Breast epithelium (tissue), 4 donors: Measurements from ENCODE around the gene TRIM15. TPM values are rescaled to one million over a fixed set of nuclear protein-coding genes. Genes with fewer than 3 reads are reported as not detected.
A peak's percentile ranks its signal among the peaks of the same experiment; 100 is the strongest.

ENCODE experiments used
- DNase-seq, 2 donors: peaks; one replicate each; pipeline ENCODE4 v3.0.0-alpha.2; 2019; ENCODE audit warnings: low spot score in 2 of 2
- H3K27ac ChIP-seq, 2 donors: fragments of 200-600 bp; sonication (generic) in 1 of 2; one replicate each; pipeline ENCODE4 v1.5.1; 2016 to 2019; ENCODE audit warnings: mild to moderate bottlenecking in 1 of 2
- H3K27me3 ChIP-seq, 2 donors: fragments of 200-600 bp; sonication (generic) in 1 of 2; one replicate each; pipeline versions ENCODE4 v1.5.1 to v1.6.0; 2017 to 2019; ENCODE audit warnings: control low read depth in 1 of 2, mild to moderate bottlenecking in 1 of 2
- H3K36me3 ChIP-seq: fragments of 200-600 bp; one replicate; pipeline ENCODE4 v1.5.1; 2019
- H3K4me1 ChIP-seq, 2 donors: fragments of 200-600 bp; sonication (generic); one replicate each; pipeline ENCODE4 v1.5.1; 2016 to 2019; ENCODE audit warnings: control low read depth in 1 of 2
- H3K4me3 ChIP-seq, 3 donors: fragments of 200-600 bp; sonication (generic); 1 replicate in 2 of 3; 2 replicates in 1 of 3; pipeline ENCODE4 v1.5.1; 2016 to 2019; ENCODE audit warnings: mild to moderate bottlenecking in 3 of 3, moderate library complexity in 2 of 3
- H3K9me3 ChIP-seq, 2 donors: fragments of 200-600 bp; sonication (generic) in 1 of 2; one replicate each; pipeline ENCODE4 v1.5.1; 2016 to 2019; ENCODE audit warnings: control low read depth in 1 of 2
- CTCF ChIP-seq, 3 donors: fragments of 450-650 bp; IDR thresholded peaks; one replicate each; pipeline ENCODE4 v1.5.1; 2016 to 2017; ENCODE audit warnings: antibody characterized with exemption in 3 of 3, mild to moderate bottlenecking in 3 of 3, moderate library complexity in 3 of 3
- POLR2A ChIP-seq: fragments of 450-650 bp; IDR thresholded peaks from one replicate; pipeline ENCODE4 v1.6.1; 2016; ENCODE audit warnings: antibody characterized with exemption, mild to moderate bottlenecking, moderate library complexity
- POLR2AphosphoS5 ChIP-seq, 3 donors: sonication (generic); formaldehyde crosslinking; IDR thresholded peaks; one replicate each; pipeline ENCODE4 v1.6.1; 2017; ENCODE audit warnings: antibody characterized with exemption in 3 of 3
- intact Hi-C: fragments of 100-400 bp; cut with DNase I; formaldehyde crosslinking; loops from one replicate; pipeline ENCODE4 v1.15.1; 2023; ENCODE audit warnings: low total_unique reads
- total RNA-seq, 3 donors: library from RNA; depleted of rRNA; stranded (reverse); fragments of >200 nt; gene quantifications; one replicate each; pipeline ENCODE4 v1.1.0, GENCODE V29; 2016

The TRIM15 gene
- total RNA-seq, 3 donors from 2014 or later, result 0.33 TPM; not detected in 2

DNA sequence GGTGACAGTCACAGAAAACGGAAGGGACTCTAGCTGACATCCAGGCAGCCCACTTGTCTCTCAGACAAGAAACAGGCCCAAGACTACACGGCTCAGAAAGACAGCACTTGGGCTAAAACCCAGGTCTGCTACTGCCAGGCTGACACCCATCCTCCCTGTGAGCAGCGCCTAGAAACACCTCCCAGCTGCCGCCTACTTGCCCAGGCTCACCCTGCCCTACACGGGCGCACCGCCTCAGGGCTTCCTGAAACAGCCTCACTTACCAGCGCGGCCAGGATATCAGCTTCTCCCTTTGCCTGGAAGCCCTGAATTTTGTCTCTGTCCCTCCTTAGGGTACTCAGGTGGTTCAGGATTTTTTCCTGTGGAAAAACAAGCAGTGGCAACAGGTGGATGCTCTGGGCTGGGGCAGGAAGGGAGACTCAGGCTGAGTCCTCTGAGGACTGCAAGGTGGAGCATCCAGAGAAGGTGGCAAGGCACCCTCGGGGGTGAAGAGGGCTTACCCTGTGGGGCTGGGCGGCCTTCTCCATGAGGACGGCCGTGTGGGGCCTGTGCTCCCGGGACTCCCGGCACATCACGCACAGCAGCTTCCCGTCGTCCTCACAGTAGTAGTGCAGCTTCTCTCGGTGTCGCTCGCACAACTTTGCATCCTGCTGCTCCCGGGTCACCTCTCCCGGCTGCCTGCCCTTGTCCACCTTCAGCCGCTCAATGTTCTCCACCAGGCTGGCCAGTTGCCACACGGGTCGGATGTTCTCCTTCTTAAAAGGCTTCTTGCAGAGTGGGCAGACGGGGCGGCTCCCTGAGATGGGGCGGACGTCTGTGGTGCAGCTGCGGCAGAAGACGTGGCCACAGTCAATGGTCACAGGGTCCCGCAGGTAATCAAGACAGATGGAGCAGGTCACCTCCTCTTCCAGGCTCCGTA lies 35.1 kb downstream of the TRIM15 start:
- DNase-seq, result no peak
- intact Hi-C loops, result no loop called here
- TF ChIP-seq POLR2AphosphoS5 (IDR thresholded peaks at IDR 0.05), result no peak
- no peak for TF ChIP-seq POLR2A
- no peak for TF ChIP-seq CTCF (IDR thresholded peaks at IDR 0.05)
- Histone ChIP-seq H3K36me3 (no peaks in the 10 kb centered on the region), H3K27ac (no peak overlapping the region), H3K27me3 (no peaks in the 10 kb centered on the region), H3K9me3 (no peaks in the 10 kb centered on the region), H3K4me1 (peaks cover 0 to 6% of the 10 kb centered on the region in 2 donors), H3K4me3 (no peak overlapping the region)

GRCh38 chr6:30200551-30201281 lies 37.4 kb downstream of the TRIM15 start:
- Histone ChIP-seq H3K27me3 (no peaks in the 10 kb centered on the region), H3K27ac (no peak overlapping the region), H3K4me3 (no peak overlapping the region), H3K9me3 (no peaks in the 10 kb centered on the region), H3K4me1 (peaks cover 0 to 6% of the 10 kb centered on the region in 2 donors), H3K36me3 (no peaks in the 10 kb centered on the region)
- no peak for TF ChIP-seq POLR2AphosphoS5 (IDR thresholded peaks at IDR 0.05)
- no peak for TF ChIP-seq CTCF (IDR thresholded peaks at IDR 0.05)
- TF ChIP-seq POLR2A, result no peak
- intact Hi-C loops, result no loop called here
- no peak for DNase-seq

- no peaks in the 10 kb centered on the region for H3K9me3 ChIP-seq
- H3K36me3 ChIP-seq, result no peaks in the 10 kb centered on the region
- H3K4me3 ChIP-seq, result no peak overlapping the region
- DNase-seq, result no peak
- TF ChIP-seq POLR2AphosphoS5 (IDR thresholded peaks at IDR 0.05), result no peak
- TF ChIP-seq POLR2A, result no peak
- TF ChIP-seq CTCF (IDR thresholded peaks at IDR 0.05), result no peak
- intact Hi-C loops, result no loop called here
- H3K27me3 ChIP-seq, result no peaks in the 10 kb centered on the region
- H3K4me1 ChIP-seq, result peaks cover 0 to 17% of the 10 kb centered on the region in 2 donors
- no peak overlapping the region for H3K27ac ChIP-seq
Observed at GRCh38 chr6:30202366-30202765, 39.0 kb downstream of the TRIM15 start.

DNA sequence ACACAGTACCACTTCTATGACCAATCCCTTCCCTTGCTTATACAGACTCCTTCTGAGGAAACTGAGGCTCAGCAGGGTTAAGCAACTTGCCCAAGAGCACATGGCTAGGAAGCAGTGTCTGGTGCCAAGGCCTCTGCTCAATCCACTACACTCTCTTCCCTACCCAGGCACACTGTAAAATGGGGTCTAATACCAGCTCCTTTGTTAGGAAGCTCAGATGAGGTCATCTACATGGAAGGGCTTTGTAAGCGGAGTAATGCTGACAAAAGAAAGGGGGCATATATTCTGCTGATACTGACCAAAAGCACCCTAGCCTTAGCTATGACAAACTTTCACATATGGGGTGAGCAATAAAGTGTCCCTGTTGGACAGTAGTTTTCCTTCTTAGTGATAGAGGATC lies 40.8 kb downstream of the TRIM15 start:
- DNase-seq, result no peak
- Histone ChIP-seq H3K4me1 (peaks cover 0 to 22% of the 10 kb centered on the region in 2 donors), H3K4me3 (no peak overlapping the region), H3K9me3 (no peaks in the 10 kb centered on the region), H3K27ac (no peak overlapping the region), H3K36me3 (no peaks in the 10 kb centered on the region), H3K27me3 (no peaks in the 10 kb centered on the region)
- TF ChIP-seq POLR2A, result no peak
- TF ChIP-seq POLR2AphosphoS5 (IDR thresholded peaks at IDR 0.05), result no peak
- intact Hi-C loops, result no loop called here

- Histone ChIP-seq H3K4me3 (no peak overlapping the region), H3K36me3 (no peaks in the 10 kb centered on the region), H3K9me3 (no peaks in the 10 kb centered on the region), H3K27me3 (no peaks in the 10 kb centered on the region), H3K4me1 (peaks cover 0 to 24% of the 10 kb centered on the region in 2 donors), H3K27ac (peak overlapping the region; percentile 75 to 89)
- no peak for DNase-seq
- no peak for TF ChIP-seq CTCF (IDR thresholded peaks at IDR 0.05)
- TF ChIP-seq POLR2A, result no peak
- TF ChIP-seq POLR2AphosphoS5 (IDR thresholded peaks at IDR 0.05), result no peak
- intact Hi-C loops, result no loop called here
Observed at GRCh38 chr6:30206152-30206551, 42.8 kb downstream of the TRIM15 start.
